Right forelimb (tissue), 1 donor: Measurements from ENCODE around the gene IRF2.
A peak's percentile ranks its signal among the peaks of the same experiment; 100 is the strongest.

ENCODE experiments used
- DNase-seq: peaks from one replicate; pipeline ENCODE4 v3.0.0-alpha.2; 2018

The IRF2 gene

DNA sequence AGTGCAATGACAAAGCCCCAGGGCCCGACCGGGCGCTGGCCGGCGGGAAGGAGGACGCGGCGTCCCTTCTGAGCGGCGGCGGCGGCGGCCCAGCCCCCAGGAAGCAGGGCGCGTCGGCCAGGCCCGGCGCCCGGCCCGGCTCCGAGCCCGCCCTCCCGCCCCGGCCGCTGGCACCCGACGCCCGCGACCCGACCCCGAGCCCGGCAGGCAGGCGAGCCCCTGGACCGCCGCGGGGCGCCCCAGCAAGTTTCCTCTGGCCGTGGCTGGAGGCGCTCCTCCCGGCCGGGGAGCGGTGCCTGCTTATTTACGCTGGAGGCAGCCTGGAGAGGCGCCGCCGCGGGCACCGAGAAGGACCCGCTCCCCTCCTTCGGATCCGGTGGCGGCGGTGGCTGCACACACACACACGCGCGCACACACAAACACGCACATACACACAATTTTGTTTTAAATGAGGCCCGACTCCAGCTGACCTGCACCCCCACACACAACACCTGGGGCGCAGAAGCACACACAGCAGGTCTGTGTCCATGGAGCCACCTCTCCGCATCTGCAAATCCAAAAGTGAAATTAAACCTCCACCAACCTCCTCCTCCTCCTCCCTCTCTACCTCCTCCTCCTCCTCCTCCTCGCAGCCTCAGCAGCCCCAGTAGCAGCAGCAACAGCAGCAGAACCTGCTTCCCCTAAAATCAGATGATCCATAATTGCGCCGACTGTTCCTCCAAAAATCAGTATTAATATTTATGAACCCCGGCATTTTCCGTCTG lies 669 bp downstream of the IRF2 start:
- DNase-seq = peak; percentile 73

GRCh38 chr4:184472614-184473498 lies 1.5 kb downstream of the IRF2 start:
- peak; percentile 86 for DNase-seq

- DNase-seq = no peak
These were observed 2.3 kb downstream of the IRF2 start for GRCh38 chr4:184471881-184472613.

GRCh38 chr4:184470785-184471110 lies 3.6 kb downstream of the IRF2 start:
- DNase-seq = no peak

DNA sequence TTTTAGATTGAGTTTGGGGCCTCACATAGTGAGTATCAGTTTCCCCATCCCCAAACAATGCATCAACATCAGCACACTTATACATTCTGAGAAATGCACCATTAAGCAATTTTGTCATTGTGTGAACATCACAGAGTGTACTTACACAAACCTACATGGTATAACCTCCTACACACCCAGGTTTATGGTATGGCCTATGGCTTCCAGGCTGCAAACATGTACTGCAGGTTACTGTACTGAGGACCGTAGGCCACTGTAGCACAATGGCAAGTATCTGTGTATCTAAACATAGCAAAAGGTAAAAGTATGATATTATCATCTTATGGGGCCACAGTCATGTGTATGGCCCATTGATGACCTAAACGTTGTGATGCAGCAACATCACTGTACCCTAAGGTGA lies 7.7 kb downstream of the IRF2 start:
- no peak for DNase-seq

DNA sequence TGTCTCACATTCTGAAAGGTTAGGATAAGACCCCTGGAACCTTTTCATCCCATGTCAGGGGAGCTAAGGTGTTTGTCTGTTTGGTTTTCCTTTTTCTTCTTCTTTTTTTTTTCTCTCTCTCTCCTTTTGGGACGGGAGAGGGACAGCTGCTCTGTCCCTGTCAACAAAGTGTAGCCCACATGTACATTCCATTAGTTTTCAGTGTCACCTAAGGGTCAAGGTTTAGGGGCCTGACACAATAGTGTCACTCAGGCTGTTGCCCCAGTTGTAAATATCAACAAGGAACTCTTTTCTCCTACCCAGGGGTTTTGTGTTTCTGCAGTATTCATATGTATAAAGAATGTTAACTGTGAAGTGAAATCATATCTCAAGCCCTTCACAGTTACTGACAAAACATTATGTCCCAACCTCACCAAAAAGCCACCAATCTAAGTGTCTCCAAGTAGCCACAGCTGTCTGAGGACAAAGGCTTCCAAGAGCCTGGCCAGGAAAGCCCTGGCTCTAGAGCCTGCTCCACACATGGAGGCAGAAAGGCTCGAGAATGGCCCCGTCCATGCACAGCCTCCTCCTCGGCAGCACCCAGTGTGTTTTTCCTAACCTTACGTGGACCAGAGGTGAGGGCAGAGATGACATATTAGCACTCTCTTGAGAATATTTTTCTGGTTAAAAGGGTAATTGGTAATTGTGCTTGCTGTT lies 9.4 kb downstream of the IRF2 start:
- DNase-seq = no peak

GRCh38 chr4:184463856-184464255 lies 10.5 kb downstream of the IRF2 start:
- DNase-seq = no peak

DNA sequence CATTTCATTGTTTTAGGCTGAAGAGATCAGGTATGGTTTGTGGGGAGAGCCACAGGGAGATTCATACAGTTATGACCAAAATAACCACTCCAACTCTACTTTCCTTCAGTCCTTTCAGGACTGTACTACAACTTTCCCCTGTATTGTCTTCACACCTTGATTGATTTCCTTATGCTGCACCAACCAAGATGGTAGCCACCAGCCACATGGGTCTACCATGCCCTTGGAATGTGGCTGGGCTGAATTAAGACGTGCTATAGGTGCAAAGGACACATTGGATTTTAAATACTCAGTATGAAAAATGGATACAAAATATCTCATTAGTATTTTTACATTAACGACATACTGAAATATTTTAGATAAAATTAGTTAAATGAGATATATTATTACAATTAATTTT lies 11.2 kb downstream of the IRF2 start:
- no peak for DNase-seq

- no peak for DNase-seq
These were observed 11.6 kb downstream of the IRF2 start for GRCh38 chr4:184462724-184463123.

DNA sequence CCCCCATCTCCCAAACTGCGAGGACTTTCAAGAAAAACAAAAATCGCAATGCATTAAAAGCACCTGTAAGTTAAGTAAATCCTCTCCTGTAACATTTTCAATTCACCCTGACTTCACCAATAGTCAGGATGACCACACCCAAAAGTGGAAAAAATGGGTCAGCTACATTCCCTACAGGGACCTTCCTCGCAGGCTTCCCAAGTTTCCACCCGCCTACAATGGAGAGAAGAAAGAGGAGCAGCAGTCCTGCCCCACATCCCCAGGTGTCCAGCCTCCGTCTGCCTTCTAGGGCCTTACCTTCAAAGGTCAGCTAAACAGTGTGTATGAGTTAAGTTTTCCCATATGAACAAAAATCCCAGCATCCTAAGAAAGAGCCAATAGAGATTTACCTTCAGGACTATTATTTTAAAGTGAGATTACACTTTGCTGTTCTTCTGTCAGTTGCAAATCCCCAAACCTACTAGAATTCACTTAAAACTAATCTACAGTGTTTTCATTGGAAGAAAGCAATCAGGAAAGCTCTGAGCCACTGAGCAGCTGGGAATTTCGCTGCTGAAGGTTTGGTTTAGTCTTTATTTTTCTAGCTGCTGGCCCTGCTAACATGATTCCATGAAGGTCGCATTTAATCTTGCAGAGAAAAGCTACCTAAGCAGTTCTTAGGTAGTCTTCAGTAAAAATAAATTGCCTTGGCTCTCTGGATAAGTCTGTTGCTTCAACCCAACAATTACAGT lies 12.5 kb downstream of the IRF2 start:
- DNase-seq = no peak

- no peak for DNase-seq
These were observed 13.7 kb downstream of the IRF2 start for GRCh38 chr4:184460499-184461285.

DNA sequence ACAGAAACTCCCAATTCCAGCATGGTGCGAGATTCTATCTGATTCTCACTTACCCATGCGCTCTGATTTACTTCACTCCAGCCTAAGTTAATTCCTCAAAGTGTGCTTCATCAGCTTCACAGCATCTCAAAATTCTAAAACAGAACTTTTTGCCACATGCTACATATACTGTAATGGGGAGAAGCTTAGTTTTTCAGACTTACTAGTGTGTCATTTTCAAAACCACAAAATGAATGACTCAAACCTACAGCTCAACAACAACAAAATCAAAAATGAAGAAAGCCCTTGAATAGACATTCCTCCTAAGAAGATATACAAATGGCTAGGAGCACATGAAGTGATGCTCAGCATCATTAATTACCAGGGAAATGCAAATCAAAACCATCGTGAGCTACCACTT lies 14.9 kb downstream of the IRF2 start:
- no peak for DNase-seq

GRCh38 chr4:184457535-184458249 lies 16.7 kb downstream of the IRF2 start:
- no peak for DNase-seq

DNA sequence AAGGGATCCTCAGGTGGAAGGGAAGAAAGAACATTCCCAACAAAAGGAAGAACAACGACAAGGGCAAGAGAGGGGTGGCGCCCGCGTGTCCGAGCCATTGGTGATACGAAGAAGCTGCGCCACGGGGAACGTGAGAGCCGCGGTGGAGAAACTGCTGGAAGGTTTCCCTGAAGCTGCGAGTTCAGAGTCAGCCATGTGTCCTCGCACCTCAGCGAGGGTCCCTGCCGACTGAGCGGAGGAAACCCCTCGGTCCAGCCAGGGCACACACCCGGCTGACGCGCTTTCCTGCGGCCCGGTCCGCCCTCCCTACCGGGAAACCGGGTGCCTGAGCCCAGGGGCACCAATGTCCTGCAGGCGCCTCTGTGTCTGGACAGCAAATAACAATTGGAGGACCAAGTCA lies 18.0 kb downstream of the IRF2 start:
- DNase-seq = no peak

- no peak for DNase-seq
These were observed 19.1 kb downstream of the IRF2 start for GRCh38 chr4:184455299-184455698.

DNA sequence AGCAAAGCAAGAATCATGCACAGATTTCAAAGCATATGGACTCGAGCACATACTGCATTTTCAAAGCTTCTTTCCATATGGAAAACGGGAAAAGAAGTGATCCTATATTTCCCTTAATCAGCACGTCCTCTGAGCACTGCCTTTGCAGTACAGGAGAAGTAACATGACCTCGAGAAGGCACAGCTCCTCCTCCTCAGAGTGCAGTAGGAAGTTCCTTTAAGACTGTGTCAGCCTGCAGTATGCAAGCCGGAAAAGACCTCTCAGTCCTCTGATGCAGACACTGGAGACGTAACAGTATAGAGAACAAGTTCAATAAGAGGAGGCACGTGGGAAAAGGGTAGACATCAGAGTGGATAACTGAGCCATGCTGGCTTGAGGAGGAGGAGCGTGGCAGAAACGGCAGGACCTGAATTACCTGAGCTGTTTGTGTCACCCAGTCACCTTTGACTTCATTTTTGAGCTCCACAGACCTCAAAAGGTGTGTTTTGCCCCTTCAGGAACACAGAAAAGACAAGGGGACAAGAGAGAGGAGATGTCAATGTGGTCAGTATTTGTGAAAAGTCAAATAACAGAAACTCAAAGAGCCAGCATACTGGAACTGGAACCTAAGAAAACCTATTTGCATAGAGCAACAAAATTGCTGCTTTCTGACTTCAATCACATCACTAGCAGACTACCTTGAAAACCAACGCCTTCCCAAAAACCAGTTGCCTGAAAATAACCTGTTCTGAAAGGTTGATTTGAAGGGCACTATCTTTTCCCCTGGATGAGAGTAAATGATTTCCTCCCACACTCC lies 20.8 kb downstream of the IRF2 start:
- no peak for DNase-seq

DNA sequence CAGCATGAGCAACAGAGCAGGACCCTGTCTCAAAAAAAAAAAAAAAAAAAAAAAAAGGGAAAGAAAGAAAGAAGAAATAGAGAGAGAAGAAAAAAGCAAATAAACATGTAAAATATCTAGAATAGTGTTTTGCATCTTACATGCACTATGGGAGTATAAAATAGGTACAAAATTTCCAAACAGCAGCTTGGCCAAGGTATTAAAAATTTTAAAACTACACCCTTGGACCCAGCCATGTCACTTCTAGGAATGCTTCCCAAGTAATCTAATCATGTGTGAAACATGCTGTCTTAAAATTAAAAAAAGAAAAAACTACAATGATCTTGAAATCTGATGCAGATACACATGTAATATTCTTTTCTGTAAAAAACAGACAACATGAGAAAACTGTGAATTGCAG lies 21.6 kb downstream of the IRF2 start:
- DNase-seq = no peak

- DNase-seq = no peak
These were observed 22.6 kb downstream of the IRF2 start for GRCh38 chr4:184451726-184452125.

DNA sequence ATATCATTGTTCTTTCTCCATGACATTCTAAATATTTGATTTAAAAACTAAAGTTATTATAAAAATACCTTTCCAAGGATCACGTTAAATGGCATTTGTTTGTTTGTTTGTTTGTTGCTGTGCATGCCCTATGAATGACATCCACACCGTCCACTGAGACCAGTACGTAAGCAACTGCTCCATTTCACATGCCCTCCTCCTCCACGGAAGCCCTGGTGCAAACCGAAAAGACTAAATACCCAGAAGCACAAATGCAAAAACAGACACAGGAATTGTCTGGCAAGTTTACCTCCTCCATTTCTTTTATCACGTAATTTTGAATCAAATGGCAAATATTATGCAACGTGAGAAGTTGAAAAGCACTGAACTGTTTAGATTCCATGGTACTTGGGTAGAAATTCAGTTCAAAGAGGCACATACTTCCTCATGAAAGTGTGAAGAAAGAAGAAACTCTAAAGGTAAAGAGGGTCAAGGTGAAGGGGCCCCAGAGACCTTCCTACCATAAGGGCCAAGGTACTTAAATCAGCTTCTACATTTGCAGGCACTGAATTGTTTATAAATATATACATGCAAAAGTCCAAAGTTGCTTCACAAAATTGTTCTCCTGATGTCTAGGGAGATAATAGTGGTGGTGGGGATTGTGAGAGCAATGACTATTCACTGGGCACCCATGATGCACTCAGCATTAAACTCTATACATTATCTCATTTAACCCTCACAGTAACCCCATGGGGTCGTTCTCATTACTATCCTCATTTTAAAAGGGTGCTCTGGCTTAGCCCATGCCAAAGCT lies 23.4 kb downstream of the IRF2 start:
- no peak for DNase-seq
